Stimulated activated CD8-positive, alpha-beta memory T cell treated with anti-CD3 and anti-CD28 coated beads, Interleukin-15, amount 100 ng/mL, for 4 hours (primary cell): ENCODE results near the gene ACSL3.
"Not testable (repeated sequence)": the region's sequence is repeated elsewhere in the genome, so short reads cannot be mapped to it uniquely, and the experiment has no call there.

Experiments used
- DNase-seq, 2 donors: peaks; one replicate each; pipeline ENCODE4 v3.0.0-alpha.2; 2020; ENCODE audit warnings: low read depth in 2 of 2

ACSL3 gene

GRCh38 chr2:222912117-222912516, 51.3 kb downstream of the ACSL3 start:
- no peak for DNase-seq

- no peak for DNase-seq
Observed at GRCh38 chr2:222912776-222913175, 51.9 kb downstream of the ACSL3 start.

- no peak for DNase-seq
Observed at GRCh38 chr2:222915092-222915957, 54.5 kb downstream of the ACSL3 start.

GRCh38 chr2:222916229-222917197, 55.7 kb downstream of the ACSL3 start:
- no peak for DNase-seq

GRCh38 chr2:222917212-222917611, 56.4 kb downstream of the ACSL3 start:
- not testable (repeated sequence) for DNase-seq

GRCh38 chr2:222919841-222920526, 59.1 kb downstream of the ACSL3 start:
- DNase-seq = no peak

GRCh38 chr2:222920657-222921186, 59.9 kb downstream of the ACSL3 start:
- DNase-seq = no peak

GRCh38 chr2:222922019-222922800, 61.4 kb downstream of the ACSL3 start:
- DNase-seq = no peak

GRCh38 chr2:222926915-222927314, 66.1 kb downstream of the ACSL3 start:
- DNase-seq = no peak

- no peak for DNase-seq
Observed at GRCh38 chr2:222927600-222927999, 66.8 kb downstream of the ACSL3 start.

GRCh38 chr2:222928335-222928734, 67.5 kb downstream of the ACSL3 start:
- DNase-seq = no peak

GRCh38 chr2:222930862-222931261, 70.0 kb downstream of the ACSL3 start:
- DNase-seq = no peak

- DNase-seq = no peak
Observed at GRCh38 chr2:222931659-222932058, 70.8 kb downstream of the ACSL3 start.

GRCh38 chr2:222933458-222933857, 72.6 kb downstream of the ACSL3 start:
- no peak for DNase-seq

- no peak for DNase-seq
Observed at GRCh38 chr2:222935688-222936298, 75.0 kb downstream of the ACSL3 start.

- DNase-seq = no peak
Observed at GRCh38 chr2:222936705-222937104, 75.9 kb downstream of the ACSL3 start.

GRCh38 chr2:222938327-222938726, 77.5 kb downstream of the ACSL3 start:
- no peak for DNase-seq

GRCh38 chr2:222939208-222939856, 78.5 kb downstream of the ACSL3 start:
- peak in 1 of 2 donors; percentile 6 for DNase-seq

GRCh38 chr2:222939979-222940378, 79.1 kb downstream of the ACSL3 start:
- no peak for DNase-seq

- DNase-seq = no peak
Observed at GRCh38 chr2:222941510-222942032, 80.7 kb downstream of the ACSL3 start.
